ENCODE measurements around the gene GPATCH2.
"Not testable (repeated sequence)": the region's sequence is repeated elsewhere in the genome, so short reads cannot be mapped to it uniquely, and the experiment has no call there.

Gene GPATCH2

DNA sequence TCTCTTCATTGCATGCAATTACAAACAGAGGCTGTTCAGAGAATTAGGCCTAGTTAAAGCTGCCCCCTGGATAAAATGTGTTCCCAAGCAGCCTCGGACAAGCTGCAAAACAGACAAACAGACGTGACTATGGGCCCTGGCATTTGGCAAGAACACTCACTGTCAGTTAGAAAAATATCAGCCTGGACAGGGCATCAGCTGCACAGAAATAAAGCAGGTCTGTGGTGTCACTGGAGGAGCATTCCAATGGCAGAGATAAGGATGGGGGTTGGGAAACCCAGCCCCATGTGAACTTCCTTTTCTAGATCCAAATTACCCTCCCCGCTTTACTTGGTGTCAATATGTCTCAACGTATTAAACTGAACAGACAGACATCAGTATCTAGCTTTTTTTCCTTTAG is 177.1 kb downstream of the GPATCH2 start:
- in situ Hi-C loops (cut with MboI; ENCODE audit: low sequenced_read_pairs) = no loop called here

DNA sequence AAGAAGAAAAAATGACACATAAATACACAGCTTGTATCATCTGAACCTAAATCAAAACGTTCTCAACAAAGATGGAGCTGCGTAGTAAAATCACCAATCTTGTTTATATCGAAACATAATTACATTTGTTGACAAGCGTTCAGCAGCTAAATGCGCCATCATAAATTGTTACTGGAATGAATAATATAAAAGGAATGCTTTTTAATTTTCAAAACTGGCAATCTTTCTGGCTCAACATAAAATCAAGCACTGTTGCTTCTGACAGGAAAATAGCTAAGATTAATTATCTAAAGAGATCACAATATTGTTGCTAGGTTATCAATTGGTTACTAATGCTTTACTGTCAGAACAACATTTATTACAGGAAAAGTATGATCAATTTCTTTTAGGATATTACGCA is 181.5 kb downstream of the GPATCH2 start:
- in situ Hi-C loops (cut with MboI; ENCODE audit: low sequenced_read_pairs) = no loop called here

DNA sequence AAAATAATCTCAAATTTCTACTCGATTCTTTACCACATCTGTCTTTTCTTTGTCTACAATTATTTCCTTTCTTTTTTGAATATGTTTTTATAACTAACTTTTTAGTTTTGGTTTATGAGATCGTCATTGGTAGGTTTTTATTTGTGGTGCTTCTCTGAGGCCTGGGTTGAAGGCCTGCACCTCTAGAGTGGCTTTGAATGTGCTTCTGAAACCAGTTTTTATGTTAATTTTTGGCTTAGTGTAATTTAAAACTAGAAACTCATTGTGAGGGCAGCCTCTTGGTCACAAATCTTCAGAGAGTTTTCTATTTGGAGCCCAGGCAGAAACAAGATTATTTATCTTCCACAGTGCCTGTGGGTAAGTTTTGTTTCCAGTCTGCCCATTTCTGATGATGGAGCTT is 187.0 kb downstream of the GPATCH2 start:
- in situ Hi-C loops (cut with MboI; ENCODE audit: low sequenced_read_pairs) = no loop called here

DNA sequence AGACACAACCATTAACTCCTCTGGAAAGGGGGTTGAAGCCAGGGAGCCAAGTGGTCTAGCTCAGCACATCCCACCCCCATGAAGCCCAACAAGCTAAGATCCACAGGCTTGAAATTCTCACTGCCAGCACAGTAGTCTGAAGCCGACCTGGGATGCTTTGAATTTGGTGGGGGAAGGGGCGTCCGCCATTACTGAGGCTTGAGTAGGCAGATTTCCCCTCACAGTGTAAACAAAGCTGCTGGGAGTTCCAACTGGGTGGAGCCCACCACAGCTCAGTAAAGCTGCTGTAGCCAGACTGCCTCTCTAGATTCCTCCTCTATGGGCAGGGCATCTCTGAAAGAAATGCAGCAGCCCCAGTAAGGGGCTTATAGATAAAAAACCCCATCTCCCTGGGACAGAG is 193.5 kb downstream of the GPATCH2 start:
- in situ Hi-C loops (cut with MboI; ENCODE audit: low sequenced_read_pairs) = no loop called here

DNA sequence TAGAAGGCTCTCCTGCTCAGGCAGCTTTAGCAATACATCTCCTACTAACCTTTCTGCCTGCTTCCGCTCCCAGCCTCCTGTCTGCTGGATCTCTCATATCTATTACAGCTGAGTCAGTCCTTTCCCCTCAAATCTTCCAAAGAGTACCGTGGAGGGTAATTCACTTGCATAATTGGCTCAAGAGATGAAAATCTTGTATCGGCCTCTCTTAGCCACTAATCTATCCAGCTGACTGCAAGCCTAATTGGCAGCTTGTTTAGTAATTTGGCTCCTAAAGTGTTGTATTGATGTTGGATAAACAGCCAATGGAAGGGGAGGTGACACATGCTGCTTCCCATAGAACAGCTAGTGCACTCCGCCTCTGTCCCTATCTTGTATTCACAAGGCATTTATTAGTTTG is 195.7 kb downstream of the GPATCH2 start:
- in situ Hi-C loops (cut with MboI; ENCODE audit: low sequenced_read_pairs) = no loop called here

DNA sequence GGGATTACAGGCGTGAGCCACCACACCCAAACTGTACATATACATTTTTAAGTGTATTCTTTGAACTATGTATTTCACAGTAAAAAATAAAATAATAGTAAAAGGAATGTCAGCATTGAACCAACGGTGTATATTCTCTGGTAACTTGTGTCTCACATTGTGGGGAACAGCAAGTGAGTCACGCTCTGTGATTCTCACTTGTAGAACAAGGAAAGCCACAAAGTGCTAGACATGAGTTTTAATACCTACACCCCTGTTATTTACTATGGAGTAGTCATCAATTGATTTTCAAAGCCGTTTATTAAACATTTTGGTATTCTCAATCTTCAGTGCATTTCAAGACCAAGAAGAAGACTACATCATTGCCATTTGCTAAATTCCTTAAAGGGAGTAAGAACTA is 197.2 kb downstream of the GPATCH2 start:
- in situ Hi-C loops (cut with MboI; ENCODE audit: low sequenced_read_pairs) = no loop called here

DNA sequence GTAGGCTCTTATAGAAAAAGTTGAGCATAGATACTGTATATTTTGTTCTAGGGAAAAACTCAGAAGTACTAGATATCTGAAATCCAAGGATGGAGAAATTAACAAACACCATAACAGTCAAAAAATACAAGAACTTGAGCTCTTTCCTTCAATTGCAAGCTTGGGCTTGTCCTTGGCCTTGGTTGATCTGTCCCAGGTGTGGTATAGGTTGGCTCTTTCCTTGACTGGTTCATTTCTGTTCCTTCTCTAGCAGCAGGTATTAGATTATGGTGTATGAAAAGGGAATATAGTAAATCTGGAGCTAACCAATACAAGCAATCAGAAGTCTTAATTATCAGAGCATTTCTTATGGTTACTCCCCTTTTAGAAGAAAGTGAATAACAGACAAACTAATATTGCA is 198.6 kb downstream of the GPATCH2 start:
- in situ Hi-C loops (cut with MboI; ENCODE audit: low sequenced_read_pairs) = no loop called here

DNA sequence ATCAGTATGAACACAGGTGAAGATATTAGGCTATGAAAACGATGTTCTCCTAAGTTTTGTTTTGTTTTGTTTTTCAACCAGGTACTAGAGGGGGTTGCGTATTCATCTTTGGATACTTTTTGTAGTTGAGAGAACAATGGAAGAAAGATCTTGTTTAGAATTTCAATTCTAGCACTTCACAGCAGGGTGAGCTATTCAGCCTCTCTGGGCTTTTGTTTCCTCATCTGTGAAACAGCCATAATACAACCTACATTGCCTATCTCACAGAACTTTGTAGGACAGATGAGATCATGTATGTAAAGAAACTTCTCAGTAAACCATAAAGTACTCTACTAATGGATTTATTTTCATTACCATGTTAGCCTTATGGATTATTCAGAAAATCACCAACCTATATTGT is 199.5 kb downstream of the GPATCH2 start:
- in situ Hi-C loops (cut with MboI; ENCODE audit: low sequenced_read_pairs) = no loop called here

DNA sequence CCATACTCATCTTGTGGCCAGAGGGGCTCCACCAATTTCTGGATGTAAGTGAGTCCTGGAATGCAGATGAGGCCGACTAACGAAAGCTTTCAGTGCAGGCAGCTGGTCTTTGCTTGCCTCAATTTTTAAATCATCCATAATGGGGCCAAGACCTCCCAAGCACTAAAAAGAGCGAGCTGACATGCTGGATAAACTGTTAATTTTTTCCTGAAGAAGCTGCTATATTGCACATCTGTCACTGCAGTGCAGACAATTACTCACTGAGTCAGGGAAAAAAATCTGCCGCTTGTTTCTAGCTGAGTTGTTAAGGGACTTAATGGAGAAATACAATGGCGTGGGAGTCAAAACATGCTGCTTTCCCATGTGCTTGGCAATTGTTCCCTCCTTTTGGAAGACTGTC is 205.5 kb downstream of the GPATCH2 start:
- in situ Hi-C loops (cut with MboI; ENCODE audit: low sequenced_read_pairs) = no loop called here

DNA sequence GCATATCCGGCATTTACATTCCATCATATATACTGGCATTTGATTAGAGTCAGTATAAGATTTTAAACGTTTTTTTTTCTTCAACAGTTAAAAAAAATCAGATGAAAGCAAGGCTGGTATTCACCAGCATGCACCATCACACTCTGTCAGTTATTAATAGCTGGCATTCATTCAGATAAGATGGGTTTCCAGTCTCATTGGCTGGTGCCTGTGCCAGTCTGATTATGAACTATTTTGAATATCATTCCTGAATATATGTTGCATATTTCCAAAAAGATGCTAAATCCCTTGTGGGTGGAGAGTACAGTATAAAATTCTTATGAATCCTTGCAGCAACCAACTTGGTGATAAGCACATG is 211.7 kb downstream of the GPATCH2 start:
- in situ Hi-C loops (cut with MboI; ENCODE audit: low sequenced_read_pairs) = no loop called here

DNA sequence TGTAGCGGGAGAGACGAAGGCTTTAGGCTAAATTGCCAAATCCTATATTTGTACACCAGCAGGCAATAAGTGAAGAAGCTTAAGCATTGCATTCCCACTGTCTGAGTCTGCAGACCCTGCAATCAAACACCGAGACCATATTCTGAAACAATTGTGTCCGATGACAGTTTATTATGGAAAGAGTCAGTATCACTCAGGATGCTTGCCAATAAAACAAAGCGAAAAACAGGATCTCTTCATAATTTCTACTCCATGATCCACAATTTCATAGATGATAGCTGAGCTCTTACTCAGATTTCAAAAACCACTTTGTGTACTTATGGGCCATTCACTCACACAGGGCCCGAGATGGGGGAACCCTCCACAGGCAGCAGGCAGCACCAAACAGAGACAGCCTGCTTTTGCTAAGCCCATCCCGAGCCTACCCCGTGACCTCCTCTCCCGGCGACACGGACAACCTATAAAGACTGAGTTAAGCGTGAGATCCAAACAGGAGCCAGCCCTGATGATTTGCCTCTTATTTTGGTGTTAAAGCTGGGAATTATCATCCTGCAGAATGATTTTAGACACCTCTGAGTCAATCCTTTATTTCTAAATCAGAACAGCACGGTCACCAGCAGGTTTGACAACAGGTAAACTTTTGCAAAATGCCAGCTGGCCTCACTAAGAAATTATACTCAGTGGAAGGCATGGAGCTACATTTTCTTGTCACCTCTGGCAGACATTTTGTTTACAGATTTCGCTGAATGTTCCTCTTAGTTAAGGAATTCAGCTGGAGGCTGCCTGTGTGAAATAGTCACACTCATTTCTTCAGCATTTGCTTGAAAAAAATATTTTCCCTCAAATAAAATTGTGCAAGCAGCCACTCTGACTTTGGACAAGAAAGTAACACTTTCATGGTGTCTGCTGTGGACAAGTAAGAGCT is 212.4 kb downstream of the GPATCH2 start:
- in situ Hi-C loops (cut with MboI; ENCODE audit: low sequenced_read_pairs) = no loop called here

DNA sequence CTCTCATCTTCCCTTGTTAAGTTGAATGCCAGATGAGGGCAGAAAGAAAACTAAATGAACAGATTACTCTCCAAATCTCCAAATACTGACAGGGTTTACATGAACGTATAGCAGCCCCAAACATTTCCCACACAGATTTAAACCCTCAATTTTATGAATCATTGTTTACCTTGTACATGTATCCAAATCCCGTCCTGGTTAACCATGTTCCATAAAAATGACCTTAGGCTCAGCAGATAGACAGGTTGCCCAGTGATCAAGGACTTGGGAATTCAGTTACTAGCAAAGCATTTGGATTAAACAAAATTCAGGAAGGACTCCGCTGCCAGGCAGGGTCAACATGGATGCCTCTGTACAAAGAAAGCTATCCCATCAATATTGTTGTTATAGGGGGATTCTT is 213.5 kb downstream of the GPATCH2 start:
- in situ Hi-C loops (cut with MboI; ENCODE audit: low sequenced_read_pairs) = no loop called here

DNA sequence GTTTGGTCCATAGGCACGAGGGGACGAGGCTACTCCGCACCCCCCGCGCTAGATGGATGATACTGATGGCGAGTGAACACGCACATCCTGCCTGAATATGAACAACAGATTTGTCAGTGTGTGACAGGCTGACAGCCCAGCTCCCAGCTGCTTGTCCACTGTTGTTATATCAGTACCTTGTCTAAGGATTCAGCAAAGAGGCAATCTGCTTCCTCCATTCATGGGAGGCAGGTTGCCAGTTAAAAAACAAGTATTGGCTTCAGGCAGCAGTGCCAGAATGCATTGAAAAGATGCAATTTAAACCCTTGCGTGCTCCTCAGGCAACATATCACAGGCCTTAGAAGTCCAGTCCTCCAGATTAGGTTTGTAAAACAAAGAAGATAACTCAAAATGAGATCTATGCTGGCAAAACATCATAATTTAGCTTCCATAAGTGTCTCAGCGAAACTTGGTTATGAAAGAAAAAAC is 223.3 kb downstream of the GPATCH2 start:
- in situ Hi-C loops (cut with MboI; ENCODE audit: low sequenced_read_pairs) = no loop called here

DNA sequence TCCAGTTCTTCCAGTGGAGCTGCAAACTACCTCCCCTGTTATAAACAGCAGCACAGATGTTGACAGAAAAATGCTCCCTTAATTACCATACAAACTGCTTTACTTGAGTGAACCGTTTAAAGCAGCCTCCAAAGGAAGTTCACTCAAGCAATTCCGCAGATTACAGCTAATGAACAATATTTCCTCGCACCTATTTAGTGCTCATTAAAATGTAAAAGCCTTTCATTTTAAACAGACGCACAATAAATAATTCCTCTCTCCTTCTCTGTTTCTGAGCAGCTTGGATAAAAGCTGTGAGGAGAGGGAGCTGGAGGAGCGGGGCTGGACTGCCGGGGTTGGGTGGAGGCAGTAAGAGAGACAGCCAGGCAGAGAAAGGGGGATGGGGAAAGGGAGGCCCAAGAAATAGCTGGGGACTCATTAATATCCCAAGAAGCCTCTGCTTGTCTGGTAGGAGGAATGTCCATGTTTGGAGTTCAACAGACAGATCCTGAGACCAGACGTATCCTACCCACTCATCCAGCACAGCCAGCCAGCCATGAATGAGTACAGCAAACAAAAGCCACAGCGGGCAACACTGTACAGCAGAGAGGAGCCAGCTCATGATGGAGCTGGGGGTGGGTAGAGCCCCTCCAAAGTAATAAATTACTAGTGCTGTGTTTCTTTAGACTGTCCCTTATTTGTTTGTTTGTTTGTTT is 227.7 kb downstream of the GPATCH2 start:
- in situ Hi-C loops (cut with MboI; ENCODE audit: low sequenced_read_pairs) = no loop called here

DNA sequence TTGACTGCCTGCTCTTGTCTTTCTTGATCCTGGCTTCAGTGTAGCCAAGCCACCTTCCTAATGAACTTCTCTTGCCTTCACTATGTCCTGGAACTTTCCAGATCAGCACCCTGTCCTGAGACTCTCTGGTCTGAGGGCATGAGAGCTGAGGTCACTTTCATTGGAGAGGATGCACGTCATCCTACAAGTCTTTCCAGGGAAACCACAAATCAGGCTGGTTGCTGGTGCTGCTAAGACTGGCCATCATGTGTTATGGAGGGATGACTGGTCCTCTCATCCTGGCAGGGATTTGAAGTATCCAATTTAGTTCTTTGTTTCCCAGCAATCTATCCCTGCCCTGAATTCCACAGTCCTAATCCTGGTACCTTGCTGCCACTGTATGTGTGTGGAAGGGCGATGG is 228.6 kb downstream of the GPATCH2 start:
- in situ Hi-C loops (cut with MboI; ENCODE audit: low sequenced_read_pairs) = no loop called here

DNA sequence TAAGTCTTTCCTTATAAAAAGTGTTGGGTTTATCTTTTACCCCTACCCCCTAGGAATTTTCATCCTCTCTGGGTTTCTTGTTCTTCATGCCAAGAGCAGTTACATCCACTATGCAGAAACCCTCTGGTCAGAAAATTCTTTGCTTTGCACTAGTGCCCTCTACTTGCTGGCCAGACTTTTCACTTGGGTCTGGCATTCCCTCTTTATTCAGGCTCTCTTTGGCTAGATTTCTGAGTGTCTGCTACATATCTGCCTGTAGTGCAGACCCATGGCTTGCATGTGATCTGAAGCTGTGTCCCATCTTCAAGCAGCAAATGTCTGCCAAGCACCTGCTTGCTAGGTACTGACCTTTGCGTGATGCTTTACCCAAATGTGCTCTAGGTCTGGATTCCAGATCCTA is 237.0 kb downstream of the GPATCH2 start:
- in situ Hi-C loops (cut with MboI; ENCODE audit: low sequenced_read_pairs) = no loop called here

DNA sequence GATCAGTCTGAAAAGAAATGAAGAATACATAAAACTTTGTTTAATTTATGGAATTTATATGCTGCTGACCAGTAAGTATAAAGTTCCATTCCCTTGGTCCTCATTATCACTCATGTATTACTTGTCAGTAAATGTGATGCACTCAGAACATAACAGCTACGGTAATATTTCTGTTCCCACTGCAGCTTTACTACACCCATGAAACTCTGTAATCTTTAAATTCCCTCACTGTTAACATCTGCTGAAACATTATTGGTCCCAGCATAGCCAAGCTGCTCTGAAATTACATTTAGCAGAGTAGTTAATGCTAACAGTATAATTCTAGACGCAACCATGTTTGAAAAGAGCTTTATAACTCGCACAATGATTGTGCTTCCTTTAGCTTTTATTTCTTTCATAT is 238.4 kb downstream of the GPATCH2 start:
- in situ Hi-C loops (cut with MboI; ENCODE audit: low sequenced_read_pairs) = no loop called here

DNA sequence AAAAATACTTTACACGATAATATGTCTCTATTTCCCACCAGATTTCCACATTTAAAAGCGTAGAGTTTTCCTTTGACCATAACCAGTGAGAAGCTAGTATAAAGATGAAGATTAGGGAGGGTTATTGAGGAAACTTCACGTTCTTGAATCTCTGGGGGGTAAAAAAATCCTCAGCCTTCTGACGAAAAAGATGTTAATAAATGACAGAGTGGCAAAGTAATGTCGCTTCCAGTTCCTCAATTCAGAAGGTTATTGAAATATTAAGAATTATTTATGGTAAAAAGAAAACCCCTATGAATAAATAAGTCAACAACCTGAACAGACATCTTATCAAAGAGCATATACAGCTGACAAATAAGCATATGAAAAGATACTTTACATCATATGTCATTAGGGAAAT is 241.0 kb downstream of the GPATCH2 start:
- in situ Hi-C loops (cut with MboI; ENCODE audit: low sequenced_read_pairs) = no loop called here

DNA sequence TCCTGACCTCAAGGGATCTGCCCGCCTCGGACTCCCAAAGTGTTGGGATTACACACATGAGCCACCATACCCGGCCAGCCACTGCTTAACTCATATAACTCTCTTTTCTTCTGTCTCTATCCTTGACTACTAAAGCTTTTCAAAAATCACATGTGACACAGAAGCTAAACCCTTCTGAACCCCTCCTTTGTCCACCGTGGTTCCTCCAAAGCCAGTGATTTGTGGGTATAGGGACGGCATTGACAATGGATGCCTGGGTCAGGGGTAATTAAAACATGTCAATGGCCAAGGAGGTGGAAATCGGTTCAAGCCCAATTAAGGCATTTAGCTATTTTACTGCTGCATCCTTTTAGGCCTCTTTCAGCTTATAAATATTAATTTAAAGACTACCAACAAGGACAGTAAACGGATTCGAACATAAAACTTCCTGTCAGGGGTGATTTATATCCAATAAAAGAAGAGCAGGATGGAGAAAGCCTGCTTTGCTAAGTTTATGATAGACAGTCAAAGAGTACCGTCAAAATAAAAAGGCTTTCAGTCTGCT is 242.3 kb downstream of the GPATCH2 start:
- in situ Hi-C loops (cut with MboI; ENCODE audit: low sequenced_read_pairs) = no loop called here

DNA sequence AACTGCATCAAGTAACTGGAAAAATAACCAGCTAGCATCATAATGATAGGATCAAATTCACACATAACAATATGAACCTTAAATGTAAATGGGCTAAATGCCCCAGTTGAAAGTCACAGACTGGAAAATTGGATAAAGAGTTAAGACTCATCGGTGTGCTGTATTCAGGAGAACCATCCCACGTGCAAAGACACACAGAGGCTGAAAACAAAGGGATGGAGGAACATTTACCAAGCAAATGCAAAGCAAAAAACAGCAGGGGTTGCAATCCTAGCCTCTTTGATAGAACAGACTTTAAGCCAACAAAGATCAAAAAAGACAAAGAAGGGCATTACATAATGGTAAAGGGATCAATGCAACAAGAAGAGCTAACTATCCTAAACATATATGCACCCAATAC is 249.1 kb downstream of the GPATCH2 start:
- in situ Hi-C loops (cut with MboI; ENCODE audit: low sequenced_read_pairs) = not testable (repeated sequence)

DNA sequence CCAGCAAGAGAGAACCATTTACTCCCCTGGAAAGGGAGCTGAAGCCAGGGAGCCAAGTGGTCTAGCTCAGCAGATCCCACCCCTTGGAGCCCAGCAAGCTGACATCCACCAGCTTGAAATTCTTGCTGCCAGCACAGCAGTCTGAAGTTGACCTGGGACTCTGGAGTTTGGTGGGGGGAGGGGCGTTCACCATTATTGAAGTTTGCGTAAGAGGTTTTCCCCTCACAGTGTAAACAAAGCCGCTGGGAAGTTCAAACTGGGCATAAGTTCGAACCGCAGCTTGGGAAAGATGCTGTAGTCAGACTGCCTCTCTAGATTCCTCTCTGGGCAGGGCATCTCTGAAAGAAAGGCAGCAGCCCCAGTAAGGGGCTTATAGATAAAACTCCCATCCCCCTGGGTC is 251.1 kb downstream of the GPATCH2 start:
- in situ Hi-C loops (cut with MboI; ENCODE audit: low sequenced_read_pairs) = not testable (repeated sequence)

DNA sequence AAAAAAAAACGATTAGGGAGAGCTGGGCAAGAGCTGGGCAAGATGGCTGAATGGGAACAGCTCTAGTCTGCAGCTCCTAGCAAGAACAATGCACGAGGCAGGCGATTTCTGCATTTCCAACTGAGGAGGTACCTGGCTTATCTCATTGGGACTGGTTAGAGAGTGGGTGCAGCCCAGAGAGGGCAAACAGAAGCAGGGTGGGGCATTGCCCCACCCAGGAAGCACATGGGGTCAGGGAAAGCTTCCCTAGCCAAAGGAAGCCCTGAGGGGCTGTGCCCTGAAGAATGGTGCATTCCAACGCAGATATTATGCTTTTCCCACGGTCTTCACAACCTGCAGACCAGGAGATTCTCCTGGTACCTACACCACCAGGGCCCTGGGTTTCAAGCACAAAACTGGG is 251.6 kb downstream of the GPATCH2 start:
- in situ Hi-C loops (cut with MboI; ENCODE audit: low sequenced_read_pairs) = no loop called here

All from HL-60/S4 (cell line).